Kidney epithelial cell (primary cell): ENCODE measurements around the gene RCCD1. TPM values are rescaled to one million over a fixed set of nuclear protein-coding genes. Genes with fewer than 3 reads are reported as not detected.

Experiments
- DNase-seq: peaks from one replicate; pipeline ENCODE4 v3.0.0-alpha.2; 2010; ENCODE audit warnings: low read depth
- H3K27me3 ChIP-seq: 2 replicates; pipeline ENCODE4 v1.6.0; 2011; ENCODE audit warnings: low read length; ENCODE audit not compliant: control insufficient read depth, insufficient read depth
- H3K36me3 ChIP-seq: 2 replicates; pipeline ENCODE4 v1.5.1; 2011; ENCODE audit warnings: low read length; ENCODE audit not compliant: control insufficient read depth, insufficient read depth
- H3K4me3 ChIP-seq: 2 replicates; pipeline ENCODE4 v1.5.1; 2011; ENCODE audit warnings: low read depth, mild to moderate bottlenecking, control low read depth, low read length
- CTCF ChIP-seq: IDR thresholded peaks from 2 replicates; pipeline ENCODE4 v1.5.1; 2011; ENCODE audit warnings: mild to moderate bottlenecking, moderate library complexity, low read length, control low read depth, inconsistent platforms; ENCODE audit not compliant: insufficient read depth, poor library complexity, severe bottlenecking
- total RNA-seq: library from RNA; depleted of rRNA; stranded (reverse); fragments of >200 nt; gene quantifications from 2 replicates; pipeline ENCODE4 v1.2.3, GENCODE V29; 2015

Gene RCCD1
- total RNA-seq, 1 donor from 2014 or later = 12.5 TPM

DNA sequence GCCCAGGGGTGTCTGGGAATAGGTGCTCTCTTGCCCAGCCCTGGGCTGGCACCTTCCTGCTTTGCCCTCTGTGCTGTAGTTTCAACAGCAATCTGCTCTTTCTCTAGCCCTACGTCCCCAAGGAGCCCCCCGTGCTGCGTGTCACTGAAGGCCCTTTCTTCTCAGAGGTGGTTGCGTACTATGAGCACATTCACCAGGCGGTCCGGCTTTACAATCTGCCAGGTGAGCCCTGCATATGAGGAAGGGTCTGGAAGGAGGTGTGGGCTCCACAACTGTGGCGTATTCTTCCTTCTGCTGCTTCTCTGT, 42.0 kb upstream of the RCCD1 start:
- DNase-seq = no peak
- Histone ChIP-seq H3K36me3 (peaks cover 3% of the 10 kb centered on the region), H3K27me3 (no peaks in the 10 kb centered on the region), H3K4me3 (no peak overlapping the region)
- TF ChIP-seq CTCF = no peak

DNA sequence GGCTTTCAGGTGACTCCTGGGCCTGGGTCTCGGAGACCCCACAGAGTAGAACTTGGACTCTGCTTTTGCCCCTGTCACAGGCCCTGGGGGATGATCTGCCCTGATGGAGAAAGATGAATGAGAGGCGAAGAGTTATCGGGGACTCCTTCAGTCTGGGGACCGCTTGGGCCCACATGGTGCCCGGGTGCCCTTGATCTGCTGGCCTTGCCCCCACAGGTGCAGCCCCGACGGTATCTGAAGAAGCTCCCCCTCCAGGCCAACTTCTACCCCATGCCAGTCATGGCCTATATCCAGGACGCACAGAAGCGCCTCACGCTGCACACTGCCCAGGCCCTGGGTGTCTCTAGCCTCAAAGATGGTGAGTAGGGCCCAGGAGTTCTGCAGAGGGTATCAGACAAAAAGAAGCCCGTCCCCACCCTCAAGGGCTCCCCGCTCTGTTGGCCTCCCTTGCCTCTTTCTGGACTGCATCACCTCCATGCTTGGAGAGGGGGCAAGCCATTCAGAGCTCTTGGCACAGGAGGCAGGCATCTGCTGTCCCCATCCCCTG, 41.2 kb upstream of the RCCD1 start:
- Histone ChIP-seq H3K27me3 (no peaks in the 10 kb centered on the region), H3K36me3 (peaks cover 3% of the 10 kb centered on the region), H3K4me3 (no peak overlapping the region)
- no peak for DNase-seq
- no peak for TF ChIP-seq CTCF

DNA sequence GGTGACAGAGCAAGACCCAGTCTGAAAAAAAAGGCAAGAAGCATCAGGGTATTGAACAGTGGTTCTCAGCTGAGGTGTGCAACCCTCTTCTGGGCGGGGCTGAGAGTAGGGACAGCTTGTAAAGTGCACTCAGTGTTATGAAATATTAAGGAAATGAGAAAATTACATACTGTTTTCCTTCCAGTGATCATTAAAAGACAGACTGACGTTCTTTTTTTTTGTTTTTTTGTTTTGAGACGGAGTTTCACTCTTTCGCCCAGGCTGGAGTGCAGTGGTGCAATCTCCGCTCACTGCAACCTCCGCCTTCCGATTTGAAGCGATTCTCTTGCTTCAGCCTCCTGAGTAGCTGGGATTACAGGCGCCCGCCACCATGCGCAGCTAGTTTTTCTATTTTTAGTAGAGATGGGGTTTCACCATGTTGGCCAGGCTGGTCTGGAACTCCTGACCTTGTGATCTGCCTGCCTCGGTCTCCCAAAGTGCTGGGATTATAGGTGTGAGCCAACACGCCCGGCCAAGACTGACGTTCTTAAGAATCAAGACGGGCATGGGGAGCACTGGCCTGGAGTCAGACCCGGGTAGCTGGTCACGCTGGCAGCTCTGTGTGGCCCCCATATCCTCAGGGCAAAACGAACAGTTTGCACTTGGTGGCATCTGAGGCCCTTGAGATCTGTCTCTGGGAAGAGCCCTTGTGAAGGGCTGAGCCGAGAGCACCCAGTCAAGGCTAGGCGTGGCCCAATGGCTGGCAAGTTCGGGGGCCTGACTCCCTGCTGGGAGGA, 40.2 kb upstream of the RCCD1 start:
- Histone ChIP-seq H3K4me3 (no peak overlapping the region), H3K36me3 (peaks cover 3% of the 10 kb centered on the region), H3K27me3 (no peaks in the 10 kb centered on the region)
- no peak for DNase-seq
- TF ChIP-seq CTCF = no peak

DNA sequence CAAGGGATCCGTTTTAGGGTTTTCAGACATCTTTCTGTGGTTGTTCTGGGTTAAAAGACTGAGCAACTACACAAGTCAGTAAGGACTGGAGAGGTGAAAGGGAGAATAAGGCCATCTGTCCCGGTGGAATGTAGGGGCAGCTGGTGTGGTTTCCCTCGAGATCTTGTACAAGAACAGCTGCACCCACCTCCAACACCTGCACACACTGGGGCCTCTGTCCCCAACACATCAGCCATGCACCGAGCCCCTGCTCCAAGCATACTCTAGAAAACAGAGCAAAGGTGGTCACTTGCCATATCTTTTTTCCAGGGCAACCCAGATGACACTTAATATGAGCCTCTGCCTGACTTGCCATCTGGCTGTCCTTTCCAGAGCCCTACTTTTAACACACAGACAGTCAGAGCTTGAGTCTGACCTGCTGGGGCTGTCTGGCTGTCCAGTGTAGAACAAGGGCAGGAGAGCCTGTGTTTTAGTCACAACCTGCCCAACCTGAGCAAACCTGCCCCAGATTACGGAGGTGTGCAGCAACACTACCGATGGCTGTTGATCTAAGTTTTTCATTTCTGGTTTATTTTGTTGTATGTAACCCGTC, 39.4 kb upstream of the RCCD1 start:
- Histone ChIP-seq H3K36me3 (peaks cover 3% of the 10 kb centered on the region), H3K4me3 (no peak overlapping the region), H3K27me3 (no peaks in the 10 kb centered on the region)
- TF ChIP-seq CTCF = no peak
- no peak for DNase-seq

DNA sequence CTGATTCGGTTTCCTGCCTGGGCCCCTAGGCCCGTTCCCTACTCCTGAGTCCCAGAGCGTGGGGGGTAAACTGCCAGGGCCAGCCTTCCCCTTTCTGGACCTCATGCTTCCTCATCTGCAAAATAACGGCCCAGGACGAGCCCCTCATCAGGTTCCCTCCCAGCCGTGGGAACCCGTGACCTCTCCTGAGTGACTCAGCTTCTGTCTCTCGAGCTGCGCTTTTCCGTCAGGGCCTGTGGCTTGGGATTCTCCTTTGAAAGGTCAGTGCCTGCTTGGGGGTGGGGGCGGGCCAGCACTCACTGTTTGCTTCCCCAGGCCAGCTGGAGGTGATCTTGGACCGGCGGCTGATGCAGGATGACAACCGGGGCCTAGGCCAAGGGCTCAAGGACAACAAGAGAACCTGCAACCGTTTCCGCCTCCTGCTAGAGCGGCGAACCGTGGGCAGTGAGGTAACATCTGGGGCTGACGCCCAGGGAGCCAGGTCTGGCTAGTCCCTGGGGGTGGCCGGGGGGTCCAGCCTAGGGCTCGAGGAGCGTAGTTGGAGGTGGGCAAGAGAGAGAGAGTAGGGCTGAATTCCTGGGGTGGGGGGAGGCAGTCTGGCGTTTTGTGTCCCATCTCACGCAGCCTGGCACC, 38.8 kb upstream of the RCCD1 start:
- H3K27me3 ChIP-seq = no peaks in the 10 kb centered on the region
- H3K4me3 ChIP-seq = no peak overlapping the region
- no peak for DNase-seq
- peaks cover 3% of the 10 kb centered on the region for H3K36me3 ChIP-seq
- TF ChIP-seq CTCF = no peak
